Measurements from ENCODE around the gene THADA.

DNA sequence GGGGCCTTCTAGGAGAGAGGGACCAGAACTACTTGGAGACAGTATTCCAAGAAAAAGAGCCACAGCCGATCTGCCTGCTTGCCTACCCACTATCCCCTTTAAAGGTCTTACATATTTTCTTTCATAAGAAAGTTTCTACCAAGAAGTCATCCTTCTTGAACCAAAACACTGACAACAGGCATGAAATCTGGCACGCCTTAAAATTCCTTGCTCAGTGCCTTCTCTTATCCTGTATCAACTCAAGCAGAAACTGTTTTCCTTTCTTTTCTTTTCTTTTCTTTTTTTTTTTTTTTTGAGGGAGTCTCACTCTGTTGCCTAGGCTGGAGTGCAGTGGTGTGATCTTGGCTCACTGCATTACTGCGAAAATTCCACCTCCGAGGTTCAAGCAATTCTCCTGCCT lies 321.1 kb downstream of the THADA start:
- TF ChIP-seq, protein P1, sequence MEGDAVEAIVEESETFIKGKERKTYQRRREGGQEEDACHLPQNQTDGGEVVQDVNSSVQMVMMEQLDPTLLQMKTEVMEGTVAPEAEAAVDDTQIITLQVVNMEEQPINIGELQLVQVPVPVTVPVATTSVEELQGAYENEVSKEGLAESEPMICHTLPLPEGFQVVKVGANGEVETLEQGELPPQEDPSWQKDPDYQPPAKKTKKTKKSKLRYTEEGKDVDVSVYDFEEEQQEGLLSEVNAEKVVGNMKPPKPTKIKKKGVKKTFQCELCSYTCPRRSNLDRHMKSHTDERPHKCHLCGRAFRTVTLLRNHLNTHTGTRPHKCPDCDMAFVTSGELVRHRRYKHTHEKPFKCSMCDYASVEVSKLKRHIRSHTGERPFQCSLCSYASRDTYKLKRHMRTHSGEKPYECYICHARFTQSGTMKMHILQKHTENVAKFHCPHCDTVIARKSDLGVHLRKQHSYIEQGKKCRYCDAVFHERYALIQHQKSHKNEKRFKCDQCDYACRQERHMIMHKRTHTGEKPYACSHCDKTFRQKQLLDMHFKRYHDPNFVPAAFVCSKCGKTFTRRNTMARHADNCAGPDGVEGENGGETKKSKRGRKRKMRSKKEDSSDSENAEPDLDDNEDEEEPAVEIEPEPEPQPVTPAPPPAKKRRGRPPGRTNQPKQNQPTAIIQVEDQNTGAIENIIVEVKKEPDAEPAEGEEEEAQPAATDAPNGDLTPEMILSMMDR (IDR thresholded peaks at IDR 0.05), result no peak
- TF ChIP-seq POLR2A (IDR thresholded peaks at IDR 0.05) (no peak), EP300 (IDR thresholded peaks at IDR 0.05) (no peak)
